Activated CD8-positive, alpha-beta memory T cell treated with anti-CD3 and anti-CD28 coated beads, Interleukin-2, amount 10 ng/mL, durations not matched to agents 7 days and 5 days (primary cell): ENCODE measurements around the gene CHRM3. TPM values are rescaled to one million over a fixed set of nuclear protein-coding genes. Genes with fewer than 3 reads are reported as not detected.

Source experiments
- ATAC-seq: fragments of 150-1000 bp; cut with Tn5 transposase; one replicate; pipeline ENCODE4 v1.10.0; 2021; ENCODE audit warnings: moderate library complexity
- CTCF ChIA-PET: fragments of 350-600 bp; sonication (Branson Sonifier 250); formaldehyde crosslinking; loops from one replicate; lab custom pipeline; 2021; ENCODE audit warnings: antibody characterized with exemption; lab: Charles Lee
- DNase-seq: peaks from one replicate; pipeline ENCODE4 v3.0.0-alpha.2; 2020
- H3K27ac Mint-ChIP-seq: one replicate; pipeline ENCODE4 v1.8.0; 2021; ENCODE audit warnings: mild to moderate bottlenecking, mixed read lengths
- H3K27me3 Mint-ChIP-seq: one replicate; pipeline ENCODE4 v1.8.0; 2021; ENCODE audit warnings: mixed read lengths
- H3K36me3 Mint-ChIP-seq: one replicate; pipeline ENCODE4 v1.8.0; 2021; ENCODE audit warnings: mild to moderate bottlenecking, mixed read lengths
- H3K4me1 Mint-ChIP-seq: one replicate; pipeline ENCODE4 v1.8.0; 2021; ENCODE audit warnings: mixed read lengths
- H3K4me3 Mint-ChIP-seq: one replicate; pipeline ENCODE4 v1.8.0; 2021; ENCODE audit warnings: mild to moderate bottlenecking, moderate library complexity, mixed read lengths
- H3K9me3 Mint-ChIP-seq: one replicate; pipeline ENCODE4 v1.8.0; 2022; ENCODE audit warnings: low read depth, mixed read lengths
- total RNA-seq, 2 experiments: library from RNA; stranded (reverse); gene quantifications; one replicate each; pipeline ENCODE4 v1.2.3, GENCODE V29; 2021

Gene CHRM3
- total RNA-seq, 2 experiments from 2014 or later = not detected

GRCh38 chr1:239426821-239427475, 40.6 kb downstream of the CHRM3 start:
- H3K4me3 Mint-ChIP-seq = no peak overlapping the region
- H3K27me3 Mint-ChIP-seq = peaks cover 5% of the 10 kb centered on the region
- H3K9me3 Mint-ChIP-seq = no peaks in the 10 kb centered on the region
- H3K27ac Mint-ChIP-seq = no peak overlapping the region
- DNase-seq (no peak), ATAC-seq (no peak)
- no peaks in the 10 kb centered on the region for H3K4me1 Mint-ChIP-seq
- H3K36me3 Mint-ChIP-seq = no peaks in the 10 kb centered on the region
- CTCF ChIA-PET = no interaction called here

- H3K36me3 Mint-ChIP-seq = no peaks in the 10 kb centered on the region
- CTCF ChIA-PET = no interaction called here
- H3K27me3 Mint-ChIP-seq = peaks cover 3% of the 10 kb centered on the region
- DNase-seq (no peak), ATAC-seq (no peak)
- no peak overlapping the region for H3K27ac Mint-ChIP-seq
- no peak overlapping the region for H3K4me3 Mint-ChIP-seq
- H3K4me1 Mint-ChIP-seq = no peaks in the 10 kb centered on the region
- no peaks in the 10 kb centered on the region for H3K9me3 Mint-ChIP-seq
Measured at GRCh38 chr1:239427712-239428111, 41.3 kb downstream of the CHRM3 start.

GRCh38 chr1:239428120-239428710, 41.8 kb downstream of the CHRM3 start:
- Mint-ChIP-seq H3K36me3 (no peaks in the 10 kb centered on the region), H3K9me3 (no peaks in the 10 kb centered on the region), H3K27ac (no peak overlapping the region), H3K27me3 (peaks cover 2% of the 10 kb centered on the region), H3K4me1 (no peaks in the 10 kb centered on the region), H3K4me3 (no peak overlapping the region)
- CTCF ChIA-PET = no interaction called here
- ATAC-seq (no peak), DNase-seq (no peak)

- CTCF ChIA-PET = no interaction called here
- H3K4me1 Mint-ChIP-seq = no peaks in the 10 kb centered on the region
- DNase-seq (no peak), ATAC-seq (no peak)
- H3K36me3 Mint-ChIP-seq = no peaks in the 10 kb centered on the region
- H3K27ac Mint-ChIP-seq = no peak overlapping the region
- H3K9me3 Mint-ChIP-seq = no peaks in the 10 kb centered on the region
- H3K4me3 Mint-ChIP-seq = no peak overlapping the region
- peaks cover 2% of the 10 kb centered on the region for H3K27me3 Mint-ChIP-seq
Measured at GRCh38 chr1:239429163-239429562, 42.8 kb downstream of the CHRM3 start.

GRCh38 chr1:239432255-239432654, 45.9 kb downstream of the CHRM3 start:
- CTCF ChIA-PET = no interaction called here
- peaks cover 2% of the 10 kb centered on the region for H3K27me3 Mint-ChIP-seq
- no peak overlapping the region for H3K4me3 Mint-ChIP-seq
- no peak for ATAC-seq
- no peaks in the 10 kb centered on the region for H3K9me3 Mint-ChIP-seq
- H3K27ac Mint-ChIP-seq = no peak overlapping the region
- DNase-seq = no peak
- no peaks in the 10 kb centered on the region for H3K36me3 Mint-ChIP-seq
- H3K4me1 Mint-ChIP-seq = no peaks in the 10 kb centered on the region

- DNase-seq = no peak
- H3K27me3 Mint-ChIP-seq = peaks cover 1% of the 10 kb centered on the region
- no peaks in the 10 kb centered on the region for H3K9me3 Mint-ChIP-seq
- H3K27ac Mint-ChIP-seq = no peak overlapping the region
- CTCF ChIA-PET = no interaction called here
- ATAC-seq = no peak
- no peaks in the 10 kb centered on the region for H3K36me3 Mint-ChIP-seq
- no peak overlapping the region for H3K4me3 Mint-ChIP-seq
- no peaks in the 10 kb centered on the region for H3K4me1 Mint-ChIP-seq
Measured at GRCh38 chr1:239434181-239434580, 47.8 kb downstream of the CHRM3 start.
